Kidney capillary endothelial cell (primary cell): Measurements from ENCODE around the gene AGK.
"Not testable (repeated sequence)": the region's sequence is repeated elsewhere in the genome, so short reads cannot be mapped to it uniquely, and the experiment has no call there.

Experiments used
- DNase-seq: peaks from one replicate; pipeline ENCODE4 v3.0.0-alpha.2; 2018; ENCODE audit warnings: low spot score

Gene AGK

DNA sequence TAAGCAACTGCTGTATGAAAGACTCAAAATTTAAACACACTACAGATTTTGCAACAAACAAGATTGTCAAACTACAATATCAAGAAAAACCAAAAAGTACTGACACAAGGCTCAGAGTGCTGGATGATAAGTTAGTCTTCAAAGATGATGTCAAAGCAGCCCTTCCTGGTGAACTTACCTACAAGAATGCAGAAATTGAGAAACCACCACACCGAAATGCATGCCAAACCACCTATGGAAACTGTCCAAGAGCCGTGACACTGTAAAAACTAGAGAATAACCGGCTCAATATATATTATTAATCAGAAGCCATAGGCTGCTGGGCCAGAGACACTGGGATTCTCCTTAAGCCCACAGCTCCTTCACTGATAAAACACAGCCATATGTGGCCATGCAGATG, 125.4 kb downstream of the AGK start:
- no peak for DNase-seq

DNA sequence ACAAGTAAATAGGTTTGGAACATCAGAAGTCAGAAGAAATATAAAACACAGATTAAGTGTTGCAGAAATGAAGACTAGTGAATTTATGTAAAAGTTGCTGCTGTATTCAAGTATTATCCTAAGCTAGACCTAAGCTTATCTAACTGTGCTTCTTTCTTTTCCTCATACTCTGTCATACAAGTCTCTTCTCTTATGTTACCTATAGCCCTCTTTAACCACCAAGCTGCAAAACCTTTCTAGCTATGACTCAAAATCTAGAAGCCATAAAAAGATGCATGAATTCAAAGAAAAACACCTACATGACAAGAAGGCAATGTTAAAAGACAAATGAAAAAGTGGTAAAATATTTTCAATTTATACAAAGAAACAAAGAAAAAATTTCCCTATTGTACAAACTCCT, 127.8 kb downstream of the AGK start:
- DNase-seq = no peak

DNA sequence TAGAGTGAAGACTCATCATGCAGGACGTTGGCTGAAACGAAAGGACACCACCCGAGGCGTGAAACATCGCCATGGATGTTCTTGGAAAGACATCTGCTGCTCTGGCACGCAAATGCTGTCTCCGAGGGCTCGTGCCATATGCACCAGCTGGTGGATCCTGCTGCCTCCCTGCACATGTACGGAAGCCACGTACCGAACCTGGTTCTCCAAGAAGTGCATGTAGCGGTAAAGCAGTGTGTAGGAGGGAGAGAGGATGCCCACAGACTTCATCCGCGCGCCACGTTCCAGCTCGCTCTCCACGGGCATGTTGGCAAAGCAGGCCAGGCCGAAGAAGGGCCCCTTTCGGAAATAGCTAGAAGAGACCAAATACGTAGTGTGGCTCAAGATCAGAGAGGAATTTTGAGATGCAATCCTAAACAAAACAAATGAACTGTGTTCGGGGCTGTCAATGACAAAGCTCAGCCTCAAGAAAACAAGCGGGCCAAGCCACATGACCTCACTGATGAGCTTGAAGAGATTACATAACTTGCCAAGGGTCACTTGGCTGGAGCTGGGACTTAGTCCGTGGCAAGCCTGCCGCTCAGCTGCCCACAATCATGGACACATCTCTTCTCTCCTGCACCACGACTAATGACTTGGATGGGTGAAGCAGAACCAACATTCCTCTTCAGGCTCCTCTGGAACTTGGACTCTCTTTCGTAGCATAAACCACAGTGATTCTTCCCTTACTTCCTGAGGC, 134.2 kb downstream of the AGK start:
- DNase-seq = no peak

DNA sequence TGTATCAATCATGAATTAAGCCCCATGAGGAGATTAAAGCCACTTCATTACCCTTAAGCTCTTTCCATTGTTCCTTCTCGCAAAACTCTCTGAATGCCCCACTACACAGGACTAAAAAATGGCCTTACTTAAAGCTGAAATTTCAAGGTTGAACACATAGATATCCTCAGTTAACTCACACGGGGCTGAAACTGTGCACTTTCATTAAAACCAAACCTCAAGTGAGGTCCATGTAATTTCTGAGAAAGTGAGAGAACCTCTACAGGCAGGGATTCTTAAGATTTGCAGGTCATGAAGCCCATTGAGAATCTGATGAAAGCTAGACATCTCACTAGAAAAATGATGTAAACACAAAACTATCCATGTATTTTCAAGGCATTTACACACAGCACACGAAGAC, 134.9 kb downstream of the AGK start:
- no peak for DNase-seq

DNA sequence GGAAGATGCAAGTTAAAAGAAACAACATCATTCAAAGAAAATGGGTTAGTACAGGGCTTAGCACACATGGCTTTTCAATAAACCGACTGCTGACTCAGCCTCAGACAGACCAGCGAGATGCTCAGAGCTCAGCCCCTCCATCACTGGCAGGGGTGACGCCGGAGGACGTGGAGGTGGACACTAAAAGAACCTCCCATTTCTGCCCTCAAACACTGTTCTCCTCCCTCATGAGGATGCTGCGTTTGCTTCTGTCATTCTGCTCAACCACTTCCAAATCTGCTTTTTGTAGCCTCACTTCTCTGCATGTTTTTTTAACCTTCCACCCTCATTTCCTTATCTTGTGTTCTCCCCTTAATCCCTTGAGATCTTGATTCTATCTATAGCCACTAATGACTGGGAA, 135.5 kb downstream of the AGK start:
- DNase-seq = no peak

DNA sequence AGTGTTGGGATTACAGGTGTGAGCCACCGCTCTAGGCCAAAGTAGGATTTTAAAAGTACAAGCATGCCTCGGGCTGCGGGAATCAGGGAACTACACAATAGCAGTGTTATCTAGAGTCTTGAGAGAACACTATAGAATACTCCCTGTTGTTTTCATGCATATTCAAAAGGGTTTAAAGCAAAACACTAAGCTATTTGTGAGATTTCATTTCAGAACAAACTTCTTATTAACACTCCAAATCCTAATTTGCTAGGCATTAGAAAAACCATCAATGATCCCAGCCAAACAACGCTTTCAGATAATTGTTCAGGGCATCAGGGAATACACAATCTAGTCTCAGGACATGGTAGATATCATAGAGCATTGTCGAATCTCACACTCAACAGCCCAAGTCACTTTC, 136.8 kb downstream of the AGK start:
- no peak for DNase-seq

DNA sequence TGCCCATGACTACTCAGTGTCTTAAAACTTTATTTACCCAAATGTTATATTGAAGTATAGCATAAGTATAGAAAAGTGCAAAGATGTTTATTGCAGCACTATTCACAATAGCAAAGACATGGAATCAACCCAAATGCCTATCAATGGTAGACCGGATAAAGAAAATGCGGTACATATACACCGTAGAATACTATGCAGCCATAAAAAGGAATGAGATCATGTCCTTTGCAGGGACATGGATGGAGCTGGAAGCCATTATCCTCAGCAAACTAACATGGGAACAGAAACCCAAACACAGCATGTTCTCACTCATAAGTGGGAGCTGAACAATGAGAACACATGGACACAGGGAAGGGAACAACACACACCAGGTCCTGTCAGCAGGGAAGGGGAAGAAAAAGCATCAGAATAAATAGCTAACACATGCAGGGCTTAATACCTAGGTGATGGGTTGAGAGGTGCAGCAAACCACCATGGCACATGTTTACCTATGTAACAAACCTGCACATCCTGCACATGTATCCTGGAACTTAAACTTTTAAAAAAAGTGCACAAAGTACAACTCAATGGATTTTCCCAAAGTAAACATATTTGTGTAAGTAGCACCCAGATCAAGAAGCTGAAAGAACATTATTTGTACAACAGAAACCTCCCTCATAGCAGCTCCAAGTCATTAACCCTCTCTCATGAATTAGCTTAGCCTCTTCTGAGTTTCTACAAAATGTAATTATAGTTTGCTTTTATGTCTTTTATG, 138.0 kb downstream of the AGK start:
- not testable (repeated sequence) for DNase-seq

DNA sequence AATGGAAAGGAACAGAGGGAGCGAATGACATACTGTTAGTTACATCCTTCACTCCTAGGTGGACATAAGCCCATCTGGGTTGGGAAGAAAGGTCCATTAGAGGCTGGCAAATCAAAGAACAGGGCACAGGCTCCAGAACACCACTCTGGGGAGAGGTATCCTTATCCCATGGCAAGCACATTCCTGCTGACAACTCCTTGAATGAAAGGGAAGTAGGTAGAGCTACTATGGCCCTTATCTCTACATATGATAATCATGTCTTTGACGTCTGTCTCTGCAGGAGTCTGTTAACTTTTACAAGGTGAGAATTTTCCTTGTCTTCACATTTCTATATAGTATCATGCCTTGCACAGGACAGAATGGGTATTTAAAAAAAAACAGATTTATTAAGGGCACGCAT, 140.3 kb downstream of the AGK start:
- no peak for DNase-seq

DNA sequence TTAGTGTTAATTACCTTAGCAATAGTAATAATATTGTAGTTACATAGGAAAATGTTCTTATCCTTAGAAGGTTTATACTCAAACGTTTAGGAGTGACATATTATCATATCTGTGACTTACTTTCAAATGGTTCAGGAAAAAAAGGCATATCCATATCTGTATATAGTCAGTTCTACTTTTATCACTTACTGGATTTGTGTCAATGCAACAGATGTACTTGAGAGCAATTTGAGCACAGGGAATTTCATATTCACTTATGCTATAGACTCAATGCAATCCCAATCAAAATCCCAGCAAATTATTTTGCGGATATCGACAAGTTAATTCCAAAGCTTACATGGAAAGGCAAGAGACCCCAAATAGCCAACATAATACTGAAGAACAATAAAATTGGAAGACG, 140.8 kb downstream of the AGK start:
- no peak for DNase-seq

DNA sequence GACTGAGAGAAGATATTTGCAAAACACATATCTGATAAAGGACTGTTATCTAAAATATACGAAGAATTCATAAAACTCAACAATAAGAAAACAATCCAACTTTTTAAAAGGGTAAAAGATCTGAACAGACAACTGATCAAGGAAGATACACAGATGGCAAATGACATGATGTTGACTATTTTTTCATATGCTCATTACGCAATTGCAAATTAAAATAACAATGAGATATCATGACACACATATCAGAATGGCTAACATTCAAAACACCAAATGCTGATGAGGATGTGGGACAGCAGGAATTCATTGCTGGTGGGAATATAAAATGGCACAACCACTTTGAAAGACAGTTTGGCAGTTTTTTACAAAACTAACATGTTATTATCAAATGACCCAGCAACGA, 141.9 kb downstream of the AGK start:
- no peak for DNase-seq

DNA sequence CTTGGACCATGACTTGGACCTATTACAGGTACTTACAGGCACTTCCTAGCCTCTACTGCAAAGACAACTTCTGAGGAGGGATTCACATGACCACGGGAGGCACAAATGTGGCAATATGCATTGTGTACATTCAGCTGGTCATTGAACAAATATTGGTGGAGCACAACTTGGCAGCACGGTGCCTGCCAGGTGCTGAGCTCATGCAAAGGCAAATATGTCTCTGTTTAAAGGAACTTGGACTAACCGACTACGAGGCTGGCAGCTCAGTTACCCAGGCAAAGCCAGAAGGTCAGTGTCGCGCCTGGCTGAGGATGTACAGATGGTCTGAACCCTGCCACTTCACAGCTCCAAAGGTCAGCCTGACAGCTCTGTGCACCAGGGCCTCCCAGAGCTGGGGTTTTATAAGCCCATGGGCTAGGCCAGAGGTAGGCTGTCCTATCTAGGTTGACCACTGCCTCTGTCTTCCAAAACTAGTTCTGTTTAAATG, 144.6 kb downstream of the AGK start:
- DNase-seq = no peak

DNA sequence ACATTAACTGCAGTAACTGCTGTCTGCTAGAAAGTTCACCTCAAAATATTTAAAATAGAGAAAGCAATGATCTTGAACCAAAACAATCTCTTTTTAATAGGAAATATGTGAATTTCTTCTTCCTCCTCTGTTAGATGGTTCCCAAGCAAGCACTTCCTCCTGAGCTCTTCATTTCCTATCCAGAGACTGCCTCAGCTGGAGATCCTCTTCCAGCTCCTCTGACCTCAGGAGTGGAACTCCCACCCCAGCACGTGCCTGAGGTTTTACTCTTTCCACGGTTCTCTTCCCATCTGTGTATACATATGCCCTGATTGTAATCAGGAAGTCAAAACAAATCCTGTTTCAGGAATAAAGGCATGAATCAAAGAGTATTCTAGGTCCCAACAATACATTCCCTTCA, 145.1 kb downstream of the AGK start:
- no peak for DNase-seq

DNA sequence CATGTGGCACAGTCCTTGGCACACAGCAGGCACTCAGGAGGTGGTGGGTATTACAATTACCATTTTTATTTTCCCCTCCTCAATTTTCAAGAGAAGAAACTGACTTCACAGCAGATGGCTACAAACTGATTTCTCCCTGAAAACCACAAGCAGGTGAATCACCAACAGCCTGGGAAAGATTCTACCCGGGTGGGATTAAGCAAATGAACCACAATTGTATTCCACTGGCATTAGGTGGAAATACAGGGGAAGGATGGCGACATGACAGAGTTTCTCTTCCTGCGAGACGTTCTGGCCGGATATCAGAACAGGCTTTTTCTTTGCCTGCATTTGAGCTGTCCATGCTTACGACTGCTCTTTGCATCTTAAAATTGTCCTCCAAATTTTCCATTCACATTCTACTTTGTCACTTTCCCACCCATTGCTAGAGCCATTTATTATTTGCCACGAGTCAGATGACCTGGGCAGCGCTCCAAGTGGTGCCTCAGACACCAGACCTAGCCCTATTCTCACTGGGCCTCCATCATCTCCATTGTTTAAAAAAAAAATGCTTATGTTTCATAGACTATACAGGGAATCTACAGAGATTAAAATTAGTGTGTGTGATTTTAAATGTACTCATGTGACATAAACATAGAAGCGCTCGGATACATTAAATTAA, 146.1 kb downstream of the AGK start:
- DNase-seq = peak; percentile 77

DNA sequence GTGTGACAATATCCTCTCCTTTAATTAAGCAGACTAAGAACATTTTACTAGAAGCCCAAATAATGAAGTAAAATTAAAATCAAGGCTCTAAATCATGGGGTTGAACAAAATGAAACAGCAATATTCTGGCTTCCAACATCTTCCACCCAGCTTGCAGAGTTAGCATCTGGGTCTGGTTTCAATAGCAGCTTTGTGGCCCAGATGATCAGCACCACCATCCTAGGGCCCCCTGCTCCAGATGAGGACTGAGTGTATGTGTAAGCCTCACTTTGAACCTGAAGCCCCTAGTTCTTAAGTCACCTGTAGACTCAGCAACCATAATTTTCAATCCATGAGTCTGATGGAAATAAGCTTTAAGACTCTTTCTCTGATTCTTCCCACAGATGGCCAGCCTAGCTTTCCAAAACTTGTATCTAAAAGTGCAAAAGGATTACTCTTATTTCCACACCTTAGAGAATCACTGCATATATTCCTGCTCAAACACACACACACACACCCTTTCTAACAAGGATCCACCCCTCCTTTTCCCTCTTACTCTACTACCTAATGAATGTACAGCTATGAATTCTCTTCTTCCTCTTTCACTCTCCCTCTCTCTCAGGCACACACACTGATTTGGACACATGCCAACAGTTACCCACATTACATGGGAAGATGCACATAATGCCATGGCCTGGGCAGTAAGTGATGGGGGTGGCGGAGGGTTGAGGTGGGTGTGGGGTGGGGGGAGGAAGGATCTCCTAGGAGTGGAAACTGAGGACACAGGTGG, 147.2 kb downstream of the AGK start:
- no peak for DNase-seq

DNA sequence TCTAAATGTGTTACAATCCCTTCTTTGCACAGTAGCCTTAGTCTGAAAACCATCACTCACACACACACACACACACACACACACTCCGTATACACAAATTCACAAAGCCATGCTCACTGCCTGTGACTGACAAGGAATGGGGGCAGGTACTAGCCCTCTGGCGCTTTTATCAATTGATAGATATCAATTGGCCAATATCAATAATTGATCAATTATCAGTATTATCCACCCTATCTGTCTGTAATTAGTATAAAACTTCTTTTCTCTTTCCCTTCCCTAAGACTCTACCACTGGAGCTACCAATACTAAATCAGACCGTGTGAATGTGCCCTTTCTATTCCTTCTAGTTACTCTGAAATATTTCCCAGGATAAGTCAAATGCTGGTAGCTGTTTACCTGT, 148.7 kb downstream of the AGK start:
- no peak for DNase-seq

DNA sequence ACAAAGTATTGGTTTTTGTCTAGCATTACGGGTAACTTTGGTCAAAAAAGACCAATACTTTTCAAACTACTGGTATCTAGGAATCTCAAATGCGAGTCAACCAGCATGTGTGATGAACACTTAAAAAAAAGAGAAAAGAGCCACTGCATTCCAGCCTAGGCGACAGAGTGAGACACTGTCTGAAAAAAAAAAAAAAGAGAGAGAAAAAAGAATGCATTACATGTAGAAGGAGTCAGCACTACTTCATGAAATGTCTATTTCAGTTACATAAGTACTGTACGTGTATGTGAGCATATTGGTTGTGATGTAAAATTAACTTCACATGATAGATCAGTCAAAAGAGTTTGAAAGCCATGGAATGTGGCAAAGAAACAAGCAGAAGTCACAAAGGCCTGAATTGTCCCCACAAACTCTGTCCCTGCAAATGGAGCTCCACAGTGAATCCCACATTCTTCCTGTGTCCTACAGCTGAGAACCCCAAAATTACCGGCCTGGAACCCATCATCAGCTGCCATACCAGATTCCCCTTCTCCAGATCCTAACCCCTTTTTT, 149.2 kb downstream of the AGK start:
- DNase-seq = no peak

DNA sequence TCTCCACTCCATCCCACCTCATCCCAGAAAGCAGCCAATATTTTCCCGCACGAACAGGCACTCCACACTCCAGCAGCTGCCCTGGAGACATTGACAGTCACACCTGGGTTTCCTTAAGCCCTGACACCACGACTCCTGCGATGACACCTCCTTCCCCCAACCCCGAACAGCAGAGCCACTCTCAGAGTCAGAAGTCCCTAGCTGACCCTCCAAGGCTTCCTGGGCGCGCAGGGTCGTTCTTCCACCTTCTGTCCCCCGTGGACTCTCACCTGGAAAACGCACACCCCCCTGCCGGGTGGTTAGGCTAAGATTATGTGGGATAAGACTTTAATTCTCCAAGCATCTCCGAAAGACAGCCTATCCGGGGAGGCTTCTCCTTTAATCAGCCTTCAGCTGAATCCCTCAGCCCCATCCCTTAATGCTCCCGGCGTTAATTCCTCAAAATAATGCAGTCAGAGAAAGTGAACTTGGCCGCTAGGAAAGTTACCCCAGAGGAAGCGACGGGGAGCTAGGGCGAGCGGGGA, 149.7 kb downstream of the AGK start:
- DNase-seq = no peak

DNA sequence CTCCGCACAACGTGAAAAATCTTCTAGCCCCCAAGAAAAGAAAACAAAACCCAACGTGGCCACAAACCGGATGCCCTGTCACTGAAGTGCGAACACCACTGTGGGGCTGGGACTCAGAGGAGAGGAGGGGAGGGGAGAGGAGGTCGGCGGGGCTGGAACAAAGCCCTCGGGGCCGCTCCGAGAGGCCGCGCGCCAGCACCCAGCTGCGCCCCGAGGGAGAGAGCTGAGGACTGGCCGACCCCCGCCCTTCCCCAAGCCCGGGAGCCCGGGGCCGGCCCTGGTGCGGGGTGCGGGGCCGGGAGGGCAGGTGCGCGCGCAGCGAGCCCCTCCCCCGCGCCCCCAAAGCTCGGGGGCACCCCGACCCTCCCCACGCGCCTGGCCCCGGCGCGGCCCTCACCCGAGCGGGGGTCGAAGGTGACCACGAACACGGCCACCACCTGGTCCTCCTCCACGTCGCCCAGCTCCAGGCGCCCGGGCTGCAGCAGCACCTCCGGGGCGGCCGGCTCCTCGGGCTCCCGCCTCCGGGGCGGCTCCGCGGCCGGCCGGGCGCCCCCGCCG, 150.4 kb downstream of the AGK start:
- peak; percentile 47 for DNase-seq

DNA sequence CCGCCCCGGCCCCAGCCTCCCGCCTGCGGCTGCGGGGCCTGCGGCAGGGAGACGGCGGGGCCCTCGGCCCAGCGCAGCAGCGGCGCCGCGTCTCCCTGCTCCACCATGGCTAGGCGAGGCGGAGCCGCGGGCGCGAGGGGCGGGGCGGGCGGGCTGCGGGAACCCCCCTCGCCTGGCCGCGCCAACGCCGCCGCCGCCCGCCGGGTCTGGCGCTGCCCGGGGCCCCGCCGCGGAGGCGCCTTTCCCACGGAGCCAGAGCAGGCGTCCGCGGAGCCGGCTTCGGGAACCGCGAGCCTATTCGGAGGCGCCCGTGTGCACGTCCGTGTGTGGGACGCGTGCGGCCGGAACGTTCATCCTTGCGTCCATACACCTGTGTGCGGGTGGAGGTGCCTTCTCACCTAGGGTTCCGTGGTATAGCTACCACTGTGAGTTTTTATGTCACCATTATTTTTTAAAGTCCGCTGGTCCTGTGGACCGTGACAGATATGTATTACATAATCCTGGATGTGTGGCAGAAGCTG, 150.9 kb downstream of the AGK start, which contains the start of gene DENND11:
DENND11 (minus strand) TSS at position 120 of the 521 bp plus-strand sequence; CDS start at position 107, 13 bp downstream.
- peak; percentile 43 for DNase-seq

DNA sequence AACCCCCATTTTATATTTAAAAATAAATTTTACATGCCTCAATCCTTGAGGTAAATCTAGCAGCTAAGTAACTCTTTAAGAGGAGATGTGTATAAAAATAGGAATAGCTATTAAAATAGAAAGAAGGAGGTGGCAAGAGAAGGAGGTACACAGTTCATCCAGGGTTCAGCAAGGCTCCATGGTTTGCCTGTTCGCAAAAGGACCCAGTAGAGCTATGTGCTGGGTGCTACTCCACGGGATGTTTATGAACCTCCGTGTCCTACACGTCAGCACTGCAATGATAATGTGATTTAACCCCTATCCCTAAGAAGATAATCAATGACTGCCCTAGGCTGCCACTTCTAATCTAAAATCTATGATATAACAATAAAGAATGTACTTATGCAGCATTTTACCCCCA, 151.7 kb downstream of the AGK start:
- DNase-seq = no peak

DNA sequence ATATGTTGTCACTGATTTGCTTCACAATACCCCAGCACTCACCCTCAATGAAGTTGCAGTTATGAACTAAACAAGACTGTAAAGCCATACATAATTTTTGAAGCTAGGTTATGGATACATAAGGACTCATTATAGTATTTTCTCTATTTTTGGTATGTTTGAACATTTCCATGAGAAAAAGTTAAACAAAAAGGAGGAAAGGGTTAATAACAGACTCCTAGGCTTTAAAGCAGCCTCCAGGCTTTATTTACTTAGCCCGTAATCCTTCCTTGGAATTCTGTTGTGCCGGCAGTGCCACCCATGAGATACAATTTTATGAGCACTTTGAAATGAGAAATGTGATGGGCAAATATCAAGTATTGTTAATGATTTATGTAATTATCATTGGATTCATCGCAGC, 152.9 kb downstream of the AGK start:
- no peak for DNase-seq
